H9 (cell line): ENCODE results near the gene PRKAG2. TPM values are rescaled to one million over a fixed set of nuclear protein-coding genes. Genes with fewer than 3 reads are reported as not detected.
A peak's percentile ranks its signal among the peaks of the same experiment; 100 is the strongest.

Experiments
- DNase-seq: peaks from one replicate; pipeline ENCODE4 v3.0.0-alpha.2; 2017
- H2AFZ ChIP-seq: one replicate; pipeline ENCODE4 v1.6.1; 2013; ENCODE audit warnings: mild to moderate bottlenecking, low read length, control low read depth, moderate library complexity
- H2AK5ac ChIP-seq: 2 replicates; pipeline ENCODE4 v1.6.1; 2013; ENCODE audit warnings: low read length, control low read depth, mixed read lengths; ENCODE audit not compliant: insufficient read length
- H2BK120ac ChIP-seq: one replicate; pipeline ENCODE4 v1.6.1; 2013; ENCODE audit warnings: low read depth, mild to moderate bottlenecking, low read length, control low read depth, inconsistent platforms; ENCODE audit not compliant: poor library complexity, severe bottlenecking
- H2BK12ac ChIP-seq: 2 replicates; pipeline ENCODE4 v1.6.1; 2013; ENCODE audit warnings: low read length, control low read depth, mixed read lengths, low read depth; ENCODE audit not compliant: insufficient read length
- H2BK15ac ChIP-seq: 2 replicates; pipeline ENCODE4 v1.6.1; 2013; ENCODE audit warnings: low read depth, low read length, control low read depth
- H2BK20ac ChIP-seq: one replicate; pipeline ENCODE4 v1.6.1; 2013; ENCODE audit warnings: low read depth, mild to moderate bottlenecking, low read length, control low read depth, inconsistent platforms; ENCODE audit not compliant: poor library complexity, severe bottlenecking
- H2BK5ac ChIP-seq: 2 replicates; pipeline ENCODE4 v1.6.1; 2013; ENCODE audit warnings: low read length, control low read depth, mixed read lengths; ENCODE audit not compliant: insufficient read length
- H3K14ac ChIP-seq: 2 replicates; pipeline ENCODE4 v1.6.1; 2013; ENCODE audit warnings: low read length, control low read depth; ENCODE audit not compliant: insufficient read depth
- H3K18ac ChIP-seq: 2 replicates; pipeline ENCODE4 v1.6.1; 2013; ENCODE audit warnings: low read depth, mild to moderate bottlenecking, mixed read lengths, low read length, control low read depth; ENCODE audit not compliant: insufficient read length
- H3K23ac ChIP-seq: 2 replicates; pipeline ENCODE4 v1.6.1; 2013; ENCODE audit warnings: low read length, control low read depth, mixed read lengths, low read depth; ENCODE audit not compliant: insufficient read length
- H3K23me2 ChIP-seq: 2 replicates; pipeline ENCODE4 v1.6.1; 2013; ENCODE audit warnings: low read depth, mild to moderate bottlenecking, mixed read lengths, low read length, control low read depth; ENCODE audit not compliant: insufficient read length, poor library complexity, severe bottlenecking
- H3K27ac ChIP-seq: 2 replicates; pipeline ENCODE4 v1.5.1; 2013; ENCODE audit warnings: low read length, control low read depth, mixed read lengths, low read depth; ENCODE audit not compliant: insufficient read length
- H3K27me3 ChIP-seq: 2 replicates; pipeline ENCODE4 v1.6.1; 2013; ENCODE audit warnings: low read length, control low read depth, inconsistent platforms; ENCODE audit not compliant: insufficient read depth
- H3K4ac ChIP-seq: 2 replicates; pipeline ENCODE4 v1.6.1; 2013; ENCODE audit warnings: low read depth, mild to moderate bottlenecking, control low read depth, inconsistent platforms, low read length, moderate library complexity
- H3K4me1 ChIP-seq: 2 replicates; pipeline ENCODE4 v1.6.1; 2013; ENCODE audit warnings: low read length, control low read depth, inconsistent platforms; ENCODE audit not compliant: insufficient read depth
- H3K4me2 ChIP-seq: 2 replicates; pipeline ENCODE4 v1.6.1; 2013; ENCODE audit warnings: low read length, control low read depth, mixed read lengths; ENCODE audit not compliant: insufficient read length, insufficient read depth
- H3K56ac ChIP-seq: 2 replicates; pipeline ENCODE4 v1.6.1; 2013; ENCODE audit warnings: low read depth, mild to moderate bottlenecking, mixed read lengths, low read length, control low read depth; ENCODE audit not compliant: insufficient read length
- H3K79me1 ChIP-seq: 2 replicates; pipeline ENCODE4 v1.6.1; 2013; ENCODE audit warnings: low read depth, mild to moderate bottlenecking, moderate library complexity, low read length, control low read depth, inconsistent platforms; ENCODE audit not compliant: insufficient read depth, poor library complexity, severe bottlenecking
- H3K79me2 ChIP-seq: 2 replicates; pipeline ENCODE4 v1.6.1; 2013; ENCODE audit warnings: low read length, control low read depth, inconsistent platforms; ENCODE audit not compliant: insufficient read depth
- H3K9ac ChIP-seq: 2 replicates; pipeline ENCODE4 v1.6.1; 2013; ENCODE audit warnings: low read length, control low read depth, mixed read lengths; ENCODE audit not compliant: insufficient read length; ENCODE audit errors: extremely low read depth
- H3K9me3 ChIP-seq: one replicate; pipeline ENCODE4 v1.6.1; 2013; ENCODE audit warnings: low read depth, low read length, inconsistent platforms; ENCODE audit not compliant: control insufficient read depth
- H3T11ph ChIP-seq: one replicate; pipeline ENCODE4 v1.6.1; 2013; ENCODE audit warnings: mild to moderate bottlenecking, low read length, control low read depth, inconsistent platforms
- H4K20me1 ChIP-seq: one replicate; pipeline ENCODE4 v1.6.1; 2013; ENCODE audit not compliant: control insufficient read depth, insufficient read length, insufficient read depth
- H4K5ac ChIP-seq: 2 replicates; pipeline ENCODE4 v1.6.1; 2013; ENCODE audit warnings: low read depth, mild to moderate bottlenecking, mixed read lengths, low read length, control low read depth; ENCODE audit not compliant: insufficient read length
- H4K8ac ChIP-seq: replicated peaks from 2 replicates; pipeline ENCODE4 v1.6.1; 2013; ENCODE audit warnings: low read length, control low read depth, mixed read lengths, low read depth; ENCODE audit not compliant: insufficient read length
- H4K91ac ChIP-seq: 2 replicates; pipeline ENCODE4 v1.6.1; 2013; ENCODE audit warnings: low read depth, mild to moderate bottlenecking, moderate library complexity, mixed read lengths, low read length, control low read depth; ENCODE audit not compliant: insufficient read length
- H3K27ac Mint-ChIP-seq, 3 experiments: 2 replicates in 2 of 3; 3 replicates in 1 of 3; pipeline ENCODE4 v1.8.0; 2020 to 2021; ENCODE audit warnings: mixed read lengths in 3 of 3, mild to moderate bottlenecking in 1 of 3, moderate library complexity in 1 of 3
- H3K27me3 Mint-ChIP-seq: 2 replicates; pipeline ENCODE4 v1.8.0; 2021; ENCODE audit warnings: low read depth, mild to moderate bottlenecking, moderate library complexity, mixed read lengths
- H3K36me3 Mint-ChIP-seq, 3 experiments: 2 replicates in 2 of 3; 3 replicates in 1 of 3; pipeline ENCODE4 v1.8.0; 2020 to 2021; ENCODE audit warnings: low read depth in 3 of 3, mixed read lengths in 3 of 3; ENCODE audit not compliant: insufficient read depth in 1 of 3
- H3K4me1 Mint-ChIP-seq, 2 experiments: 2 replicates each; pipeline ENCODE4 v1.8.0; 2020; ENCODE audit warnings: mixed read lengths in 2 of 2
- H3K4me3 Mint-ChIP-seq, 2 experiments: 2 replicates in 1 of 2; 3 replicates in 1 of 2; pipeline ENCODE4 v1.8.0; 2020 to 2021; ENCODE audit warnings: mild to moderate bottlenecking in 2 of 2, mixed read lengths in 2 of 2, moderate library complexity in 1 of 2
- H3K9me3 Mint-ChIP-seq, 2 experiments: 2 replicates in 1 of 2; 3 replicates in 1 of 2; pipeline ENCODE4 v1.8.0; 2020; ENCODE audit warnings: mild to moderate bottlenecking in 2 of 2, mixed read lengths in 2 of 2, moderate library complexity in 1 of 2
- CTCF ChIP-seq: fragments of 200-600 bp; sonication (generic); conservative IDR thresholded peaks from 3 replicates; pipeline ENCODE4 v1.8.0; 2021; ENCODE audit warnings: antibody characterized with exemption, mild to moderate bottlenecking
- WGBS: extraction: QIAGEN DNeasy Blood & Tissue Kit; methylation state at CpG from one replicate; pipeline ENCODE4 v1.1.7; 2013; ENCODE audit warnings: missing lambda C conversion rate, low lambda C conversion rate, mixed read lengths; ENCODE audit not compliant: insufficient read length; ENCODE audit errors: extremely low coverage; 5-methylcytosine and 5-hydroxymethylcytosine counted together
- total RNA-seq: library from RNA; stranded (reverse); gene quantifications from 2 replicates; pipeline ENCODE4 v1.2.1, GENCODE V29; 2021

Gene PRKAG2
- total RNA-seq, 1 experiment from 2014 or later: 11.8 TPM

GRCh38 chr7:151752816-151753595 lies 123.9 kb downstream of the PRKAG2 start:
- Histone ChIP-seq H2BK15ac (no peak overlapping the region), H3K9me3 (no peaks in the 10 kb centered on the region), H3K18ac (peak overlapping the region; percentile 50), H2BK120ac (no peak overlapping the region), H3K4me1 (peaks cover 4% of the 10 kb centered on the region; the same call in 1 of the 2 replicates), H3K23me2 (no peaks in the 10 kb centered on the region), H3K79me2 (no peaks in the 10 kb centered on the region), H4K20me1 (no peaks in the 10 kb centered on the region), H2BK20ac (no peak overlapping the region), H3K23ac (no peak overlapping the region), H4K5ac (no peak overlapping the region), H2AK5ac (no peak overlapping the region), H3K79me1 (no peaks in the 10 kb centered on the region), H2BK12ac (peak overlapping the region; percentile 94), H4K8ac (no peak overlapping the region), H3K56ac (no peak overlapping the region), H3K27me3 (no peaks in the 10 kb centered on the region), H3K14ac (no peak overlapping the region), H3K4ac (no peak overlapping the region), H2BK5ac (no peak overlapping the region), H3K27ac (no peak overlapping the region), H3K9ac (no peak overlapping the region), H3T11ph (no peak overlapping the region), H3K4me2 (no peak overlapping the region), H2AFZ (no peak overlapping the region), H4K91ac (no peak overlapping the region)
- no CpG with 5 or more reads among the region's 19 CpGs for WGBS
- H3K27ac Mint-ChIP-seq: peak overlapping the region in 1 of 3 experiments; percentile 77; a peak in 1 of 7 replicates
- H3K4me1 Mint-ChIP-seq: peaks cover 23 to 35% of the 10 kb centered on the region in 2 experiments
- H3K4me3 Mint-ChIP-seq: no peak overlapping the region
- no peaks in the 10 kb centered on the region for H3K36me3 Mint-ChIP-seq
- DNase-seq: no peak
- no peaks in the 10 kb centered on the region; a peak in 1 of 5 replicates for H3K9me3 Mint-ChIP-seq
- H3K27me3 Mint-ChIP-seq: peaks cover 9% of the 10 kb centered on the region
- TF ChIP-seq CTCF: no peak
